GM12874 (cell line): ENCODE results near the gene FHOD3.

Experiments
- CTCF ChIP-seq: IDR thresholded peaks from 2 replicates; pipeline ENCODE4 v1.5.1; 2011; ENCODE audit warnings: low read depth, mild to moderate bottlenecking, control low read depth, low read length, moderate library complexity; ENCODE audit not compliant: insufficient read depth

Gene FHOD3

GRCh38 chr18:36595818-36596215 is 298.3 kb downstream of the FHOD3 start:
- TF ChIP-seq CTCF = no peak

- TF ChIP-seq CTCF = no peak
These were observed 300.1 kb downstream of the FHOD3 start for GRCh38 chr18:36597636-36598035.

DNA sequence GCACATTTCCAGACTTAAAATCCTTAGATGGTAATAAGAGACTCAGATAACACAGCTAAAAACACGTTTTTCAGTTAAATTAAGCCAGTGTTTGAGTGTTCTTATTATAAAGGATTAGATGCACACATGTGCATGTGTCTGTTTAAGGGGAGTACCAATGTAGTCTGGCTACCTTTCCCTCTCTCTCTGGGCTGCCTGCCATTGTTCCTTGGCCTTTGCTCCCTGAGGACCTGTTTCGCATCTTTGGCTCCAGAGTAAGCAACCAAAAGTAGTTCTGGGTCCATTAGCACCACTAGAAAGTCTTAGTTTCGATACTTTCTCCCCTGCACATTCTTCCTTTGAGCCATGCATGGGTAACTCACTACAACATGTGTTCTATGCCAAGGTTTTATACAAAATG is 303.0 kb downstream of the FHOD3 start:
- TF ChIP-seq CTCF = no peak

GRCh38 chr18:36601316-36601715 is 303.8 kb downstream of the FHOD3 start:
- no peak for TF ChIP-seq CTCF

DNA sequence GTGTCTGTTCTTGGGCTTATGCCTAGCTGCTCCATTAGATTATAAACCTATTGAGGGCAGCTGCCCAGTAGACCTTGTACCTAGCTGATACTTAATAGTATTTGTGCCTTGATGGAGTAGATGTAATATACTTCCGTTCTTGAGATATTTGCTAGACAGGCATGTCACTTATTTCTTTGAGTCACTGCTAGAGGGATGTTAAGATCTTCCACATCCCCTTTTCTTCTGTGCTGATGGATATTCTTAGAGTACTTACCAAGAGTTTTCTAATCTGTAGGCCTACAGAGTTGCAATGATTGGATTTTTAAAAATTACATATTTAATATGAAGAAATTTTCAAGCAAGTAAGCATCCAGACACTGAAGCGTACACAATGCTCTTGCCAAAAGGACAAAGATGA is 304.6 kb downstream of the FHOD3 start:
- no peak for TF ChIP-seq CTCF

GRCh38 chr18:36602620-36603019 is 305.1 kb downstream of the FHOD3 start:
- TF ChIP-seq CTCF = no peak

DNA sequence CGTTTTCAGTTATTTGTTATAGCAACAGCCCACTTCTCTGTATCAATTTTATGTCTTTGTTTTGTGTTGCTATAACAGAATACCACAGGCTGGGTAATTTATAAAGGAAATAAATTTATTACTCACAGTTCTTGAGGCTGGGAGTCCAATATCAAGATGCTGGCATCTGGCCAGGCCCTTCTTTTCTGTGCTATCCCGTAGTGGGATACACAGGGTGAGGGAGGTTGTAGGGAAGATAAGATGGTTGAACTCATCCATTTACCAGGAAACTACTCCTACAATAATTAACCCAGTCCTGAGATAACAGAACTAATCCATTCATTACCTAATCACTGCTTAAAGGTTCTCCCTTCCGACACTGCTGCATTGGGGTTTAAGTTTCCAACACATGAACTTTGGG is 310.6 kb downstream of the FHOD3 start:
- no peak for TF ChIP-seq CTCF

DNA sequence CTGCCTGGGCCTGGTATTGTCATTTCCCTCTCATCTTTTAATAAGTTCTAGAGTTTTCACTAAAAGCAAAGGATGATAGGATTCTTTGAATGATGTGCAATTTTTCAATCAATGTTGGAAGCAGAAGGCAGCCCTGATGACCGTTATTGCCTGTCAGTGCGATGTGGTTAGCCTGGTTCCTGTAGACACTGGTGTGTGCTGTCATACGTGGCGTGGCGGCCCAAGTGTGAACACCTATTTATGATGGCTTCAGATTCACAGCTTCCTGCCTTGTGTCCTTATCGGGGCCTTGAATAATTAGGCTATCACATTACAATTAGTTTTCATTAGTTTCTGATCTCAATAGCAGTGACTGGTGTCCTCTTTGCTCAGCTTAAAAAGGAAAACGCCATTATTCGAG is 312.7 kb downstream of the FHOD3 start:
- no peak for TF ChIP-seq CTCF
